Upper lobe of right lung (tissue), 1 donor: ENCODE results near the gene DYNLT2B. TPM values are rescaled to one million over a fixed set of nuclear protein-coding genes. Genes with fewer than 3 reads are reported as not detected.

Source experiments
- ATAC-seq: fragments of 200-7000 bp; cut with Tn5 transposase; one replicate; pipeline ENCODE4 v1.9.1; 2020; ENCODE audit warnings: mild to moderate bottlenecking, moderate library complexity
- DNase-seq: peaks from one replicate; pipeline ENCODE4 v3.0.0-alpha.2; 2020
- H3K27ac ChIP-seq: fragments of 200-600 bp; one replicate; pipeline ENCODE4 v1.8.0; 2022
- H3K27me3 ChIP-seq: fragments of 200-600 bp; one replicate; pipeline ENCODE4 v1.8.0; 2022; ENCODE audit warnings: mild to moderate bottlenecking
- H3K36me3 ChIP-seq: fragments of 200-600 bp; one replicate; pipeline ENCODE4 v1.8.0; 2022
- H3K4me1 ChIP-seq: fragments of 200-600 bp; one replicate; pipeline ENCODE4 v1.8.0; 2022
- H3K4me3 ChIP-seq: fragments of 200-600 bp; one replicate; pipeline ENCODE4 v1.8.0; 2022; ENCODE audit warnings: mild to moderate bottlenecking
- H3K9me3 ChIP-seq: fragments of 200-600 bp; one replicate; pipeline ENCODE4 v1.8.0; 2022
- intact Hi-C: fragments of 100-400 bp; cut with DNase I; formaldehyde crosslinking; loops from one replicate; pipeline ENCODE4 v1.11.0; 2022
- total RNA-seq: library from RNA; stranded (reverse); fragmentation: NEBNext Ultra II Directional; extraction: Animal tissue kit (Norgen Biotek cat#: 25700); gene quantifications from one replicate; pipeline ENCODE4 v1.2.1, GENCODE V29; 2021
- TF ChIP-seq, protein P1 (sequence below): fragments of 200-600 bp; IDR thresholded peaks from one replicate; pipeline ENCODE4 v1.8.0; 2022; ENCODE audit warnings: antibody characterized with exemption
- donor health status: DM: no; HTN: yes; CAD: no; lungs with severe emphysema.

Gene DYNLT2B
- total RNA-seq, 1 donor from 2014 or later = 2.6 TPM

DNA sequence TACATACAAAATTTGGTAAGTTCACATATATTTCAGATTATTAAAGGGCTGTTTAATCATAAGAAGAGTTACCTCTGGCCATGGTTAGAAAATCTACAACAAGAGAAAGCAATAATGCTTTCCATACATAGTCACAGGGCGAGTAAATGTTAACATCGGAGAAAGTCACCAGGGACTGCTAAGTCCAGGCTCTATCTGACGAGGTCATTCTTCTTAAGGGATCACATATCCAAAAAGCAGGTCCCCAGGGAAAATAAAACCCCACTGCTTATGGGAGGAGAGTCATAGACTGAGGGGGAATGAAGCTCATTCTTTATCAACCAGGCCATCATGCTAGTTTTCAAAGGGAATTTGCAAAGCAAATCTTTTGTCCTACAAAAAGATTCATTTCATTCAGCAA lies 33.6 kb downstream of the DYNLT2B start:
- TF ChIP-seq, protein P1, sequence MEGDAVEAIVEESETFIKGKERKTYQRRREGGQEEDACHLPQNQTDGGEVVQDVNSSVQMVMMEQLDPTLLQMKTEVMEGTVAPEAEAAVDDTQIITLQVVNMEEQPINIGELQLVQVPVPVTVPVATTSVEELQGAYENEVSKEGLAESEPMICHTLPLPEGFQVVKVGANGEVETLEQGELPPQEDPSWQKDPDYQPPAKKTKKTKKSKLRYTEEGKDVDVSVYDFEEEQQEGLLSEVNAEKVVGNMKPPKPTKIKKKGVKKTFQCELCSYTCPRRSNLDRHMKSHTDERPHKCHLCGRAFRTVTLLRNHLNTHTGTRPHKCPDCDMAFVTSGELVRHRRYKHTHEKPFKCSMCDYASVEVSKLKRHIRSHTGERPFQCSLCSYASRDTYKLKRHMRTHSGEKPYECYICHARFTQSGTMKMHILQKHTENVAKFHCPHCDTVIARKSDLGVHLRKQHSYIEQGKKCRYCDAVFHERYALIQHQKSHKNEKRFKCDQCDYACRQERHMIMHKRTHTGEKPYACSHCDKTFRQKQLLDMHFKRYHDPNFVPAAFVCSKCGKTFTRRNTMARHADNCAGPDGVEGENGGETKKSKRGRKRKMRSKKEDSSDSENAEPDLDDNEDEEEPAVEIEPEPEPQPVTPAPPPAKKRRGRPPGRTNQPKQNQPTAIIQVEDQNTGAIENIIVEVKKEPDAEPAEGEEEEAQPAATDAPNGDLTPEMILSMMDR = no peak
- Histone ChIP-seq H3K27me3 (no peaks in the 10 kb centered on the region), H3K27ac (no peak overlapping the region), H3K36me3 (no peaks in the 10 kb centered on the region), H3K9me3 (no peaks in the 10 kb centered on the region), H3K4me1 (peaks cover 31% of the 10 kb centered on the region), H3K4me3 (no peak overlapping the region)
- intact Hi-C loops = no loop called here
- no peak for ATAC-seq
- DNase-seq = no peak

DNA sequence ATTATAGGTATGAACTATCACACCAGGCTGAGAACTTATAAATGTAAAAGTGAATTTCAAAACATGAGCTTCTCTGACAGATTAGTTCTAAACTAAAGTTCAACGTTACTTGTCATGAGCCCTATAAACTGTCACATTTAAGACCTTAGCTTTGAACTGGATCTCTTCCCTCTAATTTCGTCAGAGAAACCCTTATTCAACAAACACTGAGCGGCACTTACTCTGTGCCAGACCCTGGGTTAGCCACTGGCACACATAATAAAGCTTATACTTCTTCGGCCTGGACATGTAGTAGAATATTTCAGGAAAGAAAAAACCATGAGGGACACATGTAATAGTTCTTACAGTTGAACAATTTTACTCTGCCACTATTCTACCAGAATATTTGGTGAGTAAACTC lies 36.1 kb downstream of the DYNLT2B start:
- intact Hi-C loops = no loop called here
- Histone ChIP-seq H3K27ac (no peak overlapping the region), H3K9me3 (no peaks in the 10 kb centered on the region), H3K27me3 (no peaks in the 10 kb centered on the region), H3K4me1 (peaks cover 38% of the 10 kb centered on the region), H3K4me3 (no peak overlapping the region), H3K36me3 (no peaks in the 10 kb centered on the region)
- no peak for ATAC-seq
- DNase-seq = no peak
- TF ChIP-seq, protein P1 = no peak

DNA sequence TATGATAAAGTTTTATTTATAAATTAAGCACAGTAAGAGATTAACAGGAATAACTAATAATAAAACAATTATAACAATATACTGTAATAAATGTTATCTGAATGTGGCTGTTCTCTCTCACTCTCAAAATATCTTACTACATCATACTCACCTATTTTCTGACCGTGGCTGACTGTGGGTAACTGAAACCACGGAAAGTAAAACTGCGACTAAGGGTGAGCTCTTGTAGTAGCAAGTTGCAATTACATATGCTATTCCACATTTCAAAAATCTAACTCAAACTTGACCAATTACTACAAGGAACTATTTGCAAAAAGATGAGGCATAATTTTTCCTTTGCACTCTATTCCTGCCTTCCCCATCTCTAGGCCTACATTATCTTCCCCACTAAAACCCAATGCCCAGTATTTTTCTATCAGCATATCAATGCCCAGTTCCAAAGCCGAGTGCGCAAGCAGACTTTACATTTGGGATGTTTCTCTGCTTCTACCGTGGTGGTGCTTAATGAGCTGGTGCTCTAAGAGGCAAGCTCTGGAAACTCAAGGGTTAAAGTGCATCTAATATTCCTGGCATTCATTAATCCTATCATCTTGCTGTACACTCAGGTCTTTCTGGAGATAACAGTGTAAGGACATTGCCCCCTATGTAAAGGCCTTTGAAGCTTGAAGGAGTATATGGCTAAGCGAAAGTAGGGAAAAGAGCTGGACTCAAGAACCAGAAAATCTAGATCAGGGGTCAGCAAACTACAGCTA lies 37.2 kb downstream of the DYNLT2B start:
- Histone ChIP-seq H3K27ac (no peak overlapping the region), H3K27me3 (no peaks in the 10 kb centered on the region), H3K36me3 (no peaks in the 10 kb centered on the region), H3K4me3 (no peak overlapping the region), H3K4me1 (peaks cover 30% of the 10 kb centered on the region), H3K9me3 (no peaks in the 10 kb centered on the region)
- no peak for ATAC-seq
- TF ChIP-seq, protein P1 = no peak
- intact Hi-C loops = no loop called here
- no peak for DNase-seq

DNA sequence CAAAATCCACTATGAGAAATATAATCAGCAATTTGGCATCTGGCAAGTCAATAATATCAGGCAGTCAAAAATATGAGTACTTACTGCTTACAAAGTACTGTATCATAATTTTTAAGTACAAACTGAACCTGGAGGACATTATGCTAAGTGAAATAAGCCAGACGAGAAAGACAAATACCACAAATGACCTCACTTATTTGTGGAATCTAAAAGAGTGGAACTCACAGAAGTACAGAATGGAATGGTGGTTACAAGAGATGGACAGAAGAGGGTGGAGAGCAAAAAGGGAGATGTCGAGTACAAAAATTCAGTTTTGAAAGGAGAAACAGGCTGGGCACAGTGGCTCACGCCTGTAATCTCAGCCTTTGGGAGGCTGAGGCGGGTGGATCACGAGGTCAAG lies 42.9 kb downstream of the DYNLT2B start:
- Histone ChIP-seq H3K4me1 (peaks cover 19% of the 10 kb centered on the region), H3K36me3 (peaks cover 12% of the 10 kb centered on the region), H3K9me3 (no peaks in the 10 kb centered on the region), H3K4me3 (peak overlapping the region; percentile 3), H3K27me3 (no peaks in the 10 kb centered on the region), H3K27ac (no peak overlapping the region)
- TF ChIP-seq, protein P1 = no peak
- DNase-seq = no peak
- intact Hi-C loops = no loop called here
- ATAC-seq = no peak

DNA sequence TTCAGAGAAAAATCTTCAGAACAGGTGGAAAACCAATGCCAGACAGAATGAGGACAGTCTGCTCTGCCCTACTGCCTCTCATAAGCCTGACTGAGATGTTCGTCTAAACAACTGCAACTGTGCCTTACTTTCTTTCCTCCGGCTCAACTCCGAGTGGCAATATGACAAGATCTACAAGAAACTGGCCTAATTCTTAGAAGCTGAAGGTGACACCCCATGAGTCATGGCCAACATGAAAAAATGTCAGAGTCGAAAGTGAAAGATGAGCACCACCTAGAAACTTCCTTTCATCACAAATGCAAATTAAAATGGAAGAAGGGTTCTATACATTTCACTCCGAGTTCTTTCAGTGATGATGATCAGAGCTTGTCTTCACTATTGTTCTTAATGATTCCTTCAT lies 43.5 kb downstream of the DYNLT2B start:
- Histone ChIP-seq H3K27me3 (no peaks in the 10 kb centered on the region), H3K27ac (no peak overlapping the region), H3K4me3 (no peak overlapping the region), H3K36me3 (peaks cover 18% of the 10 kb centered on the region), H3K9me3 (no peaks in the 10 kb centered on the region), H3K4me1 (peaks cover 14% of the 10 kb centered on the region)
- intact Hi-C loops = no loop called here
- TF ChIP-seq, protein P1 = no peak
- DNase-seq = no peak
- ATAC-seq = peak; percentile 8

DNA sequence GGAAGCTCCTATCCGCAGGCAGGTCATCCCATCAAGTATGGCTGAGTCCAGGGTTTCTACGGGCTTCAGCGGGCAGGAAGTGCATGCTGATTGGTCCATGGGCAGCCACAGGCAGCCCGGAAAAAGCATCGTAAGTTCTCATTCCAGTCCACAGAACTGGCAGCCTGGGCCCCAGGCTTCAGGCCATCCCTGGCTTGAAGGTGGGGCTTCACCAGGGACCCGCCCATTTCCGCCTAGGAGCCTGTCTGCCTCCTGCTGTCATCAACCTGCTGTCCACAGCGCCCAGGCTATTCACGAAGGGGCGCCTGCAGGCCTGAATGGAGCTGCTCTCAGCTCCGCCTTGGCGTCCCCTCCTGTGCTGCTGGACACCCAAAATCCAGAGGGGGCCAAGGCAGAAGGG lies 44.4 kb downstream of the DYNLT2B start:
- intact Hi-C loops = no loop called here
- no peak for DNase-seq
- Histone ChIP-seq H3K27ac (no peak overlapping the region), H3K9me3 (no peaks in the 10 kb centered on the region), H3K27me3 (no peaks in the 10 kb centered on the region), H3K4me1 (peaks cover 8% of the 10 kb centered on the region), H3K4me3 (no peak overlapping the region), H3K36me3 (peaks cover 27% of the 10 kb centered on the region)
- ATAC-seq = no peak
- TF ChIP-seq, protein P1 = no peak
